Right lobe of liver (tissue), 4 donors: ENCODE results near the gene FADS2.

ENCODE experiments used
- CTCF ChIP-seq, 4 donors: fragments of 200-600 bp in 3 of 4; fragments of 450-650 bp in 1 of 4; IDR thresholded peaks; one replicate each; pipeline versions ENCODE4 v1.5.1 to v1.8.0; 2016 to 2022; ENCODE audit warnings: antibody characterized with exemption in 4 of 4, mild to moderate bottlenecking in 2 of 4
- POLR2A ChIP-seq: fragments of 450-650 bp; IDR thresholded peaks from one replicate; pipeline ENCODE4 v1.6.1; 2017; ENCODE audit warnings: antibody characterized with exemption, mild to moderate bottlenecking
- donor health status: DM: no; HTN: no; CAD: no.
- donor health status: DM: no; HTN: no; CAD: no.
- donor health status: DM: no; HTN: yes; CAD: no.

- TF ChIP-seq CTCF (IDR thresholded peaks at IDR 0.05) (peak; percentile 81 to 85 (median 82)), POLR2A (no peak)
Measured at GRCh38 chr11:61897387-61898246, 69.5 kb downstream of the FADS2 start.
